HG03025 (cell line): ENCODE data around the gene GALNTL6.

Experiments used
- ATAC-seq: cut with Tn5 transposase; IDR thresholded peaks from one replicate; pipeline ENCODE4 v1.9.1; 2021; ENCODE audit warnings: mild to moderate bottlenecking, moderate library complexity; ENCODE audit not compliant: unreplicated experiment, low FRiP score

GALNTL6 gene

GRCh38 chr4:172648471-172648870 lies 835.3 kb downstream of the GALNTL6 start:
- no peak for ATAC-seq

GRCh38 chr4:172649143-172649542 lies 835.9 kb downstream of the GALNTL6 start:
- ATAC-seq, result no peak

GRCh38 chr4:172650758-172651530 lies 837.7 kb downstream of the GALNTL6 start:
- ATAC-seq, result no peak

- ATAC-seq, result no peak
Observed at GRCh38 chr4:172651961-172652360, 838.8 kb downstream of the GALNTL6 start.

- ATAC-seq, result no peak
Observed at GRCh38 chr4:172652369-172652768, 839.2 kb downstream of the GALNTL6 start.

GRCh38 chr4:172653676-172654075 lies 840.5 kb downstream of the GALNTL6 start:
- no peak for ATAC-seq

GRCh38 chr4:172654457-172654856 lies 841.3 kb downstream of the GALNTL6 start:
- ATAC-seq, result no peak

GRCh38 chr4:172656055-172656454 lies 842.9 kb downstream of the GALNTL6 start:
- ATAC-seq, result no peak

GRCh38 chr4:172657081-172657480 lies 843.9 kb downstream of the GALNTL6 start:
- no peak for ATAC-seq

- no peak for ATAC-seq
Observed at GRCh38 chr4:172660251-172660650, 847.0 kb downstream of the GALNTL6 start.

GRCh38 chr4:172662113-172662512 lies 848.9 kb downstream of the GALNTL6 start:
- ATAC-seq, result no peak

- no peak for ATAC-seq
Observed at GRCh38 chr4:172666711-172667368, 853.6 kb downstream of the GALNTL6 start.

- ATAC-seq, result no peak
Observed at GRCh38 chr4:172674811-172675210, 861.6 kb downstream of the GALNTL6 start.

- no peak for ATAC-seq
Observed at GRCh38 chr4:172675232-172675631, 862.0 kb downstream of the GALNTL6 start.

- no peak for ATAC-seq
Observed at GRCh38 chr4:172680691-172681090, 867.5 kb downstream of the GALNTL6 start.

- no peak for ATAC-seq
Observed at GRCh38 chr4:172683021-172683420, 869.8 kb downstream of the GALNTL6 start.

- ATAC-seq, result no peak
Observed at GRCh38 chr4:172686021-172686420, 872.8 kb downstream of the GALNTL6 start.

GRCh38 chr4:172688534-172688933 lies 875.3 kb downstream of the GALNTL6 start:
- ATAC-seq, result no peak

- no peak for ATAC-seq
Observed at GRCh38 chr4:172691552-172691951, 878.3 kb downstream of the GALNTL6 start.

GRCh38 chr4:172692701-172693100 lies 879.5 kb downstream of the GALNTL6 start:
- no peak for ATAC-seq

- ATAC-seq, result no peak
Observed at GRCh38 chr4:172698256-172698655, 885.1 kb downstream of the GALNTL6 start.

- no peak for ATAC-seq
Observed at GRCh38 chr4:172705565-172705964, 892.4 kb downstream of the GALNTL6 start.
